GM18508 (cell line): Measurements from ENCODE around the gene BTN3A1.
"Not testable (repeated sequence)": the region's sequence is repeated elsewhere in the genome, so short reads cannot be mapped to it uniquely, and the experiment has no call there.

Experiments used
- ATAC-seq: cut with Tn5 transposase; IDR thresholded peaks from one replicate; pipeline ENCODE4 v1.9.1; 2021; ENCODE audit warnings: moderate number of reproducible peaks; ENCODE audit not compliant: insufficient read depth, unreplicated experiment

Gene BTN3A1

DNA sequence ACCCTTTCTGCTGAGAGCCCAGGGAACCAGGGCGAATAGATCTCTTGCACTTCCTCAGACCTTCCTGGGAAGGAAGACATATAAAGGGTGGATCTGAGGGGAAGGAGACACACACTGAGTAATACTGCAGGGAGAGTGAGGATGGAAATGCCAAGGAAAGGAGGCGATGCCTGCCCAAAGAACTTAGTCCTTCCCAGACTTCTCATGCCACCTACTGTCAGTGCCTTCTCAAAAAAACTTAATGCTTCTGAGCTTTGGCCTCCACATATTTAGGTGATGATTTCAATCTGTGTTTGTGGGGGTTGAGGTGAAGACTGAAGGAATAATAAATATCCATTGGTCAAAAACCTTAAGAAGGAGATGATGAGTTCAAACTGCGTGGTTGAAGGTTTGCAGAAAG, 9.7 kb downstream of the BTN3A1 start:
- no peak for ATAC-seq

DNA sequence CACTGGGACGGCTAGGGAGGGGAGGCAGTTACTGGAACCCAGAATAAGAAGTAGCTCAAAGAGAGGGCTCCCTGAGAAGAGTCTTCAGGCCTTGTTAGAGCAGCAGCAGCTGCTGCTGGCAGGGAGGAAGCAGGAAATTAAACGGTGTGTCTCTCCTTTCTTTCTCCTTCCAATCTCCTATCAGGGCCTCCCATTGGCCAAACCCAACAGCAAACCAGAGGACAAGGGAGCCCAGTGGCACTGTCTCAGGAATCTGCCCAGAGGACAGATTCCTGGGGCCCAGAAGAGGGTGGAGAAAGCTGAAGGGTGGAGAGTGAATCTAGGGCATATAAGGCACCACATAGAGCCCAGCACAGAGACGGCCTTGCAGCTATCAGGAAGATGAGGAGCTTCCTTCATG, 10.2 kb downstream of the BTN3A1 start:
- no peak for ATAC-seq

DNA sequence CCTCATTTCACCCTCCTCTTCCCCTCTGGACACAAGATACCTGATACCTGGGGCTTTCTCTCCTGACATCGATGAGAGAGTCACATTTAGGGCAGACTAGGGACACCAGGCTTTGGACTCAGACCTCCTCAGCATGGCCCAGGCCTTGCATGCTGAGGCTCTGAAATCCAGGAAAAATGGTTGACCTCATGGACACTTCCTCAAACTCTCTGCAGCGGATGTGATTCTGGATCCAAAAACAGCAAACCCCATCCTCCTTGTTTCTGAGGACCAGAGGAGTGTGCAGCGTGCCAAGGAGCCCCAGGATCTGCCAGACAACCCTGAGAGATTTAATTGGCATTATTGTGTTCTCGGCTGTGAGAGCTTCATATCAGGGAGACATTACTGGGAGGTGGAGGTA, 10.9 kb downstream of the BTN3A1 start:
- no peak for ATAC-seq

DNA sequence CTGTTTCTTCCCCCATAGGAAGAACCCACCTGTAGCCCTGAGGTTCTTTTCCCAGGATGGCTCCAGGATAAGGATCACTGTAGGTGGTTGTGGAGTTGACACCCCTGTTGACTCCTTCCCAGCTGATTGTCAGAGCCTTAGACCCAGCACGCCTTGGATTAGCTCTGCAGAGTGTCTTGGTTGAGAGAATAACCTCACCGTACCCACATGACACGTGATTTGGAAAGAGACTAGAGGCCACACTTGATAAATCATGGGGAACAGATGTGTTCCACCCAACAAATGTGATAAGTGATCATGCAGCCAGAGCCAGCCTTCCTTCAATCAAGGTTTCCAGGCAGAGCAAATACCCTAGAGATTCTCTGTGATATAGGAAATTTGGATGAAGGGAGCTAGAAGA, 12.2 kb downstream of the BTN3A1 start:
- ATAC-seq, result no peak

DNA sequence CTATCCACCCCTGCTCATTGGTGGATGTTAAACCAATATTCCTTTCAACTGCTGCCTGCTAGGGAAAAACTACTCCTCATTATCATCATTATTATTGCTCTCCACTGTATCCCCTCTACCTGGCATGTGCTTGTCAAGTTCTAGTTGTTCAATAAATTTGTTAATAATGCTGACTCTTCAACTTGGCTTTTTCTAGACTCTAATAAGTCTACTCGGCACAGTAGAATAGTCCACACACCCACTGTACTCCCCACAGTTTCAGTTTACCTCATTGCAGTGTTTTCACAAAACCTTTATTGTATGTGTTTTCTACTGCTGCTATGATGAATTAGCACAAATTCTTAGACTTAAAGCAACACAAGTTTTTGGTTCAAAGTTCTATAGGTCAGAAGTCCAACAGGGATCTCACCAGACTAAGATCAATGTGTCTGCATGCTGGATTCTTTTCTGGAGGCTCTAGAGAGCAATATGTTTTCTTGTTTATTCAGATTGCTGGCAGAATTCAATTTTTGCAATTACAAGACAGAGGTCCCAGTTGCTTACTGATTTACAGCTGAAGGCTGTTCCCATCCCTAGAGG, 13.1 kb downstream of the BTN3A1 start:
- ATAC-seq, result no peak

DNA sequence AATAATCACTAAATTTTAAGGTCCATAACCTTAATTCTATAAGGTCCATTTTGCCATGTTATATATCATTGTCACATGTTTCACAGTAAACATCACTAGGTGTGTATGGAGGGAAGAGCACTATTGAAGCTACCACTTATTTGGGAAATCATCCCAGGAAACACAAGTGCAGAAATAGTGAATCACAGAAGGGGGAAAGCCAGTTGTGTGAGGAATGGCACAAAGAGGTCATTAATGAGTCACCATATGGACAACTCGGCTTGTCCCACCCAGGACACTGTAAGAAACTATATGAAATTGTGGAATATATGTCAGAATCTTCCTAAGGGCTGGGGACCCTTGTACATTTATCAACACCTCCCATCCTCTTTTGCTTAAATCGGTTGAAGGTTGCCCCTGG, 13.7 kb downstream of the BTN3A1 start:
- ATAC-seq, result no peak

DNA sequence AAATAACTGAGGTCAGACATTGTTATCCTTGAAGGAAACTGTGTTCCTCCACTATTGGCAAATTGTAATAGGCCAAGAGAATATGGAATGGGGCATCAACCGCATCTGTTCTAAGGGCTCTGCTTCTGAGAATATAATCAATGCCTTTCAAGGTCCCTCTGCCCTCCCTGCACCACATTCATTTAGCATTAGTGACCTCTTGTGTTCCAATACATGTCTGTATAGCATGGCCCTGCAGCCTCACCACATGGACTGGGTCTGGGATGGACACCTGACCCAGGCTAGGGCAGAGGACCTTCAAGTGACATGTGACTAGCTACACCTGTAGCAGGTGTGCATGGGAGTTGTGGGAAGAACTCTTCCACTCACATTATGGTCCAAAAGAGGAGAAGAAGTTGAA, 14.2 kb downstream of the BTN3A1 start:
- no peak for ATAC-seq

DNA sequence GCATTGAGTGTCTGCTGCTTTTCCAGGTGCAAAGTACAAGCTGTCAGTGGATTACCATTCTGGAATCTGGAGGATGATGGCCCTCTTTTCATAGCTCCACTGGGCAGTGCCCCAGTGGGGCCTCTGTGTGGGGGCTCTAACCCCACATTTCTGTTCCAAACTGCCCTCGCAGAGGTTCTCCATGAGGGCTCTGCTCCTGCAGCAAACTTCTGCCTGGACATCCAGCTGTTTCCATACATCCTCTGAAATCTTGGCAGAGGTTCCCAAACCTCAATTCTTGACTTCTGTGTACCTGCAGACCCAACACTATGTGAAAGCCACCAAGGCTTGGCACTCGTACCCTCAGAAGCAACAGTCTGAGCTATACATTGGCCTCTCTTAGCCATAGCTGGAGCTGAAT, 16.0 kb downstream of the BTN3A1 start:
- ATAC-seq, result not testable (repeated sequence)

DNA sequence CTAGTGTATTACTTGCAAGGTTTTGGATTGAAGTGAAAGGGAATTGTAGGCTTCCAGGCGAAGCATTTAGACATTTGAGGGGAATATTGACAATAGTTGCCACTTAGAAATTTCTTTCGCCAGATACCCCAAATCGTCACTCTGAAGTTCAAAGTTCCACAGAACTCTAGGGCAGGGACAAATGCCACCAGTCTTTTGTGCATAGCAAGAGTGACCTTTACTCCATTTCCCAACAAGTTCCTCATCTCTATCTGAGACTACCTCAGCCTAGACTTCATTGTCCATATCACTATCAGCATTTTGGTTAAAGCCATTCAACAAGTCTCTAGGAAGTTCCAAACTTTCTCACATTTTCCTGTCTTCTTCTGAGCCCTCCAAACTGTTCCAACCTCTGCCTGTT, 16.7 kb downstream of the BTN3A1 start:
- not testable (repeated sequence) for ATAC-seq

DNA sequence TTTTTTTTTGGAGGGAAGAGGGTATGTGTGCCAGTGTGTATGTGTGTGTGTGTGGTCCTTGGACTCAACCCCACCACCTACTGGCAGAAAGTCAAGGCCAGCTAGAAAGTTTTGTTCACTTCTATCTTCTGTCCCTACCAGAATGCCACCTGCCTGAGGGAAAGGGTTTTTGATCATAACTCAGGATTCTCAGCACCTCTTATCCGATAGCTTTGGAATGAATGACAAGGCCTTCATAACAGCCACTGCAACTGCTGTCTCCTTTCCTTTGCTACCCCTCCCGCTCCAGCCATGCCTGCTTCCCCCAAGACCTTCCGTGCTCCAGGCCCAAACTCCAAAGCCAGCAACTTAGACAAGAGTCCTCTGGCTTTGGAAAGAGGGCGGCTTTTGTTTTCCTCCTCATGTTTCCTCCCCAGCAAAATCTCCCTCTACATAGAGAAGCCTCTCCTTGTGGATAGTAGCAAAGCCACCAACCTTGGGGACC, 18.7 kb downstream of the BTN3A1 start:
- ATAC-seq, result peak; percentile 7

DNA sequence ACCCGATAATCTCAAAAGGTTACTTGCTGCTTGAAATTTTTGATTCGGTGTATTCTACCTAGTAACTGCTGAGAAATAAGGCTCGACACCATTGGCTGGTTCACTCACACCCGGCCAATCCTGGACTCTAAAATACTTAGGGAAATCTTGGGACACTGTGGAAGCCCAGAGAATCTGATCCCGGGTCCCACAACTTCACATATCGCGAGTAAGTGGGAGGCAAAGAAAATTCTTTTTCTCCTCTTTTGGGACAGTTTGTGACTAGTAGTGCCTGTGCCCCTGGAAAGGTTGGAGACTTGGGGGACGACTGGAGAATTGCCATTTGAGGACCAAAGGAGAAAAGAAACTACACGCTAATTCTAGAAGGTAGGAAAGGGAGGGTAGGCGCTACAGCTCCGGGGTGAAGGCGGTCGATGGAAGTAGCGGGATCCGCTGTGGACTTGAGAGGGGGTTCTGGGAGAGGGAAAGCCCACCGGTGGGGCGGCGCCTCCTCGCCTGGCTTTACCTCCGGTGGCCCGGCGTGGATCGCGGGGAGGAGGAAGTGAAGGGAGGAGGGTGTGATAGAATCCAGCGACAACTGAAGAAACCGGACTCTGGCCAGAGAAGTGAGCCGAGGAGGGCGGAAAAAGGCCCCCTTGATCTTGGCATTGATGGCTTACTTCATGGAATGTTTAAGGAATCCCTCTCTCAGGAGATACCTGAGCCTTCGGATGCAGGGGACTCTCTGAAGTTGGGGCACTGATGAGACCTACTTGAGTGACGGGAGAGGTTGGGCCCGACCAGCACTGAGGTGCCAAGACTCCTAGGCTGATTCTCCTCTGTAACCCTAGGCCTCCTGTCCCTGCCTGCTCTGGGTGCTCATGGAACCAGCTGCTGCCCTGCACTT, 19.4 kb downstream of the BTN3A1 start:
- peak; percentile 67 for ATAC-seq

DNA sequence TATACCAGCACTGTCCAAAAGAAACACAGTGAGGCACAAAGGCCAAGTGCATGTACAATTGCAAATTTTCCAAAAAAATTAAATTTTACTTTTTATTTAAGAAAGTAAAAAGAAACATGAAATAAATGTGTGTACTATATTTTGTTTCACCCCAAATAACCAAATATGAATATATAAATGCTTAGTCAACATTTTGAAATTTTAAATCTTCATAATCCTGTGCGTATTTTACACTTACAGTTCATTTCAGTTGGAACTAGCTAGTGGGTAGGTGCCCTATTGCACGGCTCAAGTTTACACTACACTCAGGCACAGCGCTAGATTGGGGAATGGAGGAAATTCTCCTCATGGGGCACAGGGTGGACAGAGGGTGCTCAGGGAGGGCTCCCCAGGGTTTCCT, 20.3 kb downstream of the BTN3A1 start:
- ATAC-seq, result no peak

DNA sequence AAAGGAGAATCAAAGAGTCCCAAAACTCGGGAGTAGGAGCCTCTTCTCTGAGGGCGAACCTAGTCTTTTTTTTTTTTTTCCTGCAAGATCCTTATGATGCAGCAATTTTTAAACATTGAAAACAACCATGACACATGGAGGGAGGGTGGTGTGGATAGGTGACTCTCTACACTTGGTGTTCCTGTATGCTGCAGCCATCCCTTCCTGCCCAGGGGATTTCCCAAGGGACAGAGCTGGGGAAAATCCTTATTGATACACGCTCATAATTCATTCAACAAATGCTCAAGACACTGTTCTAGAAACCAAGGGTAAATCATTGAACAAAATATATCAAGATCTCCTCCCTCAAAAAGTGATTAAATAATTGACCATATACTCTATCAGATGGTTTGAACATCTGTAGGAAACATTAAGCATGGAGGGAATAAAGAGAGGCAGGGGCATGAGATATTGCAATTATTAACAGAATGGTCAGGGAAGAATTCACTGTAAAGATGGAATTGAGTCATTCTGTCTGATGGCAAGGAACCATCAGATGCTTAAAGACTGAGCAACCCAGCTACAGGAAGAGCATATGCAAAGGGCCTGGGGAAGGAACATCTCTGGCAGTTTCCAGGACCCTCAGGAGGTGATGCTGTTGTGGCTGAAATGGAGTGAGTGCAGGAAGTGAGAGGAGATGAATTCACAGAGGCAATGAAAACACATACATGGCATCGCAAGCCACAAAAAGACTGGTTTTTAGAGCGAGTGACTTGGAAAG, 24.8 kb downstream of the BTN3A1 start:
- no peak for ATAC-seq

DNA sequence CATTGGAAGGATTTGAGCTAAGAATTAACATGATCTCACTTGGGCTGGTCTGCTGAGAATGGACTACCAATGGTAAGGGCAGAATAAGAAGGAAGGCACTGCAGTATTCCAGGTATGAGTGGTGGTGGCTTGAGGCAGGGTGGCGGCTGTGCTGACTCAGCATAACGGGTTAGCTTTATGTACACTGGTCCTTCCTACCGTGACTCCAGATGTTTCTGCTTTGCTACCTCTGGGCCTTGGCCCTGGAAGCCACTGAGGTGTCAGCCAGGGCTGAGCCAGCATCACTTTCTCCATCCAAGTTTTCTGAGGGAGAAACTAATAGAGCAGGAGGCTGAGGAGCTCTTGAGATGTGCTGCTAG, 25.4 kb downstream of the BTN3A1 start:
- no peak for ATAC-seq

DNA sequence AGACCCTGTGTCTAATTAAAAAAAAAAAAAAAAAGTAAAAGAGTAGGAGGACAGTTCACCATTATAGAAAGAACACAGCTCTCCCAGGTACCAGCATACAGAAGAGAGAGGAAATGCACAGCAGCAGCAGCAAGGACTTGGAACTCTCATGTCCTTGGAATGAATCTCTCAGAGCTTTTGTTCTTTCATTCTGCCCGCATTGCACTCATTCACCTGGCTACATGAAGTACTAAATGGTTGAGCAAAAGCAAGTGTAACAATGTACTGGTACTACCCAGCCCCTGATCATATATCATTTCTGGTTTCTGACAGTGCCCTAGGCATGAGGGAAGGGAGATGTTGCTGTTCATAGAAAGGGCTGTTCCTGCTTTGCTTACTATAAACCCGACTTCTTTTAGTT, 26.1 kb downstream of the BTN3A1 start:
- no peak for ATAC-seq

DNA sequence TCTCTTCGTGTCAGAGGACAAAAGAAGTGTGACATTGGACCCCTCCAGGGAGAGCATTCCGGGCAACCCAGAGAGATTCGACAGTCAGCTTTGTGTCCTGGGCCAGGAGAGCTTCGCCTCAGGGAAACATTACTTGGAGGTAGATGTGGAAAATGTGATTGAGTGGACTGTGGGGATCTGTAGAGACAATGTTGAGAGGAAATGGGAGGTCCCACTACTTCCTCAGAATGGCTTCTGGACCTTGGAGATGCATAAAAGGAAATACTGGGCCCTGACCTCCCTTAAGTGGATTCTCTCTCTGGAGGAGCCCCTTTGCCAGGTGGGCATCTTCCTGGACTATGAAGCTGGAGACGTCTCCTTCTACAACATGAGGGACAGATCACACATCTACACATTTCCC, 28.7 kb downstream of the BTN3A1 start:
- ATAC-seq, result no peak

DNA sequence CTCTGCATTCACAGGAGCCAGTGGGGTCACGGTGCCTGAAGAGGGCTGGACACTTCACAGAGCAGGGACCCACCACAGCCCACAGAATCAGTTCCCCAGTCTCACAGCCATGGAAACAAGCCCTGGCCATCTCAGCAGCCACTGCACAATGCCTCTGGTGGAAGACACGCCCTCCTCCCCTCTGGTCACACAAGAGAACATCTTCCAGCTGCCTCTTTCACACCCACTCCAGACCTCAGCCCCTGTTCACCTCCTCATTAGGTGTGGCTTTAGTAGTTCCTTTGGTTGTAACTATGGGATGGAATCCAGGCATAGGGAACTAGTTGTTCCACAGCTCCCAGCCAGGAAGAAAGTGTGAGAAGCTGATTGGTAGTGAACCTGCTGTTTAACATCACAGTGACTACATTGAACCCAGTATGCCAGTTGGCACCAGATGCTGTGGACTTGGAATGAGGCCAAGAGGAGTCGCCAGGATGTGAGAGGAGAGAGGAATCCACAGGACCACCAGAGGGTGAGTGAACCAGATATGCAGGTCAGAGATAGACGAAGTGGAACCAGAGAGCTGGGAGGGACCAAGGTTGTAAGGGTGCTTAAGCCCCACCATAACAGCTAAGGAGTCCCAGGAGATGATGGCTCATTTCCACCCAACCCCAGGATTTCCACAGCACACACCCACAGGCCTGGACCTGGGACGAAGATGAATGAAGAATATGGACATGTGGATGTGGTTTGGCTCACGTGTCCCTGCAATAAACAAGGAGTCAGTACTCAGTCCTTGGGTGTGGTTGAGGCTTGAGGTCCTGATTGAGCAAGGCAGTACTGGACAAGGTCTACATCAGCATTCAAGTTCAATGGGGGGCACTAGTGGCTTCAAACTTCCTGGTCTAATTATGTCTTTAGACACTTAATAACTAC, 29.4 kb downstream of the BTN3A1 start:
- no peak for ATAC-seq

DNA sequence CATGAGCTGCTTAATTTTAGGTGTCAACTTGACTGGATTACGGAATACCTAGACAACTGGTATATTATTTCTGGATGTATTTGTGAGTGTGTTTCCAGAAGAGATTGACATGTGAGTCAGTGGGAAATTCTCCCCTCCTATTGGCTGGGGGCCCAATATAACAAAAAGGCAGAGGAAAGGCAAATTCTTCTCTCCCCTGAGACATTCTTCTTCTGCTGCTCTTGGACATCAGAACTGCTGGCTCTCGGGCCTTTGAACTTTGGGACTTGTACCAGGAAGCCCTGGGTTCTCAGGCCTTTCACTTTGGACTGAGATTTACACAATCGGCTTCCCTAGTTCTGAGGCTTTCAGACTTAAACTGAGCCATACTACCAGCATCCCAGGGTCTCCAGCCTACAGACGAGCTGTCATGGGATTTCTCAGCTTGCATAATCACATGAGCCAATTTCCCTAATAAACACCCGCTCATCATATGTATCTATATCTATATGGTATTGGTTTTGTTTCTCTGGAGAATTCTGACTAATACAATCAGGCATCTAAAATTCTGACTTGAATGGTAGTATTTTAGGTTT, 30.6 kb downstream of the BTN3A1 start:
- no peak for ATAC-seq

DNA sequence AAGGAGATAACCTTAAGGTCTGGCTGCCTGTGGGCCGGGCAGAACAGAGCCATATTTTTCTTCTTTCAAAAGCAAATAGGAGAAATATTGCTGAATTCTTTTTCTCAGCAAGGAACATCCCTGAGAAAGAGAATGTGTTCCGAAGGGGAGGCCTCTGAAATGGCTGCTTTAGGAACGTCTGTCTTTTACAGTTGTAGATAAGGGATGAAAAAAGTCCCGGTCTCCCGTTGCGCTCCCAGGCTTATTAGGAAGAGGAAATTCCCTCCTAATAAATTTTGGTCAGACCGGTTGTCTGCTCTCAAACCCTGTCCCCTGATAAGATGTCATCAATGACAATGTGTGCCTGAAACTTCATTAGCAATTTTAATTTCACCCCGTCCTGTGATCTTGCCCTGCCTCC, 31.6 kb downstream of the BTN3A1 start:
- not testable (repeated sequence) for ATAC-seq

DNA sequence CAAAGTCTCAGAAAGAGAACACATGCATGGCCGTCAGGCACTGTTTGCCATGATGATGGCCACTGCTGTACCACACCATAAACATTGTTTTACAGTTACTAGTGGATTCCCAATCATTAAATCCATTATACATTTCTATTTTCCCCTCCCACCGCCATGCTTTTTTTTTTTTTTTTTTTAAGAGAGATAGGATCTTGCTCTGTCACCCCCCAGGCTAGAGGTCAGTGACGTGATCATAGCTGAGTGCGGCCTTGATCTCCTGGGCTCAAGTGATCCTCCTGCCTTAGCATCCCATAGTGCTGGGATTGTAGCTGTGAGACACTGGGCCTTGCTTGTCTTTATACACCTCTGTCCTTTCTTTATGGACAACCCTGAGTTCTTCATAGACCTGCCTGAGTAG, 33.9 kb downstream of the BTN3A1 start:
- ATAC-seq, result no peak
